HG02840 (cell line): ENCODE measurements around the gene RAPGEF1.
"Not testable (repeated sequence)": the region's sequence is repeated elsewhere in the genome, so short reads cannot be mapped to it uniquely, and the experiment has no call there.

ENCODE experiments used
- ATAC-seq: cut with Tn5 transposase; IDR thresholded peaks from one replicate; pipeline ENCODE4 v1.9.1; 2021; ENCODE audit warnings: mild to moderate bottlenecking, moderate library complexity, moderate number of reproducible peaks; ENCODE audit not compliant: unreplicated experiment, low FRiP score

The RAPGEF1 gene

GRCh38 chr9:131753751-131754150, 13.9 kb upstream of the RAPGEF1 start:
- ATAC-seq, result not testable (repeated sequence)

GRCh38 chr9:131752231-131752884, 12.5 kb upstream of the RAPGEF1 start:
- no peak for ATAC-seq

GRCh38 chr9:131748411-131748955, 8.6 kb upstream of the RAPGEF1 start:
- ATAC-seq, result no peak

- ATAC-seq, result no peak
These were observed 7.5 kb upstream of the RAPGEF1 start for GRCh38 chr9:131747352-131747751.

GRCh38 chr9:131745610-131746009, 5.7 kb upstream of the RAPGEF1 start:
- no peak for ATAC-seq

GRCh38 chr9:131744720-131745201, 4.9 kb upstream of the RAPGEF1 start:
- no peak for ATAC-seq

- ATAC-seq, result no peak
These were observed 4.4 kb upstream of the RAPGEF1 start for GRCh38 chr9:131744171-131744719.

- no peak for ATAC-seq
These were observed 3.6 kb upstream of the RAPGEF1 start for GRCh38 chr9:131743501-131743900.

- ATAC-seq, result no peak
These were observed 3.2 kb upstream of the RAPGEF1 start for GRCh38 chr9:131743096-131743495.

- ATAC-seq, result no peak
These were observed 1.0 kb upstream of the RAPGEF1 start for GRCh38 chr9:131740898-131741297.

GRCh38 chr9:131739133-131739958, 530 bp downstream of the RAPGEF1 start:
- peak; percentile 36 for ATAC-seq

GRCh38 chr9:131738293-131739132, 1.4 kb downstream of the RAPGEF1 start:
- ATAC-seq, result no peak

GRCh38 chr9:131737426-131737825, 2.5 kb downstream of the RAPGEF1 start:
- no peak for ATAC-seq

GRCh38 chr9:131736431-131736830, 3.4 kb downstream of the RAPGEF1 start:
- ATAC-seq, result no peak

- ATAC-seq, result no peak
These were observed 4.4 kb downstream of the RAPGEF1 start for GRCh38 chr9:131735238-131736128.

- ATAC-seq, result no peak
These were observed 5.1 kb downstream of the RAPGEF1 start for GRCh38 chr9:131734781-131735180.

- no peak for ATAC-seq
These were observed 5.7 kb downstream of the RAPGEF1 start for GRCh38 chr9:131734165-131734610.

GRCh38 chr9:131733541-131734061, 6.3 kb downstream of the RAPGEF1 start:
- ATAC-seq, result no peak
